ENCODE data around the gene CRABP1. TPM values are rescaled to one million over a fixed set of nuclear protein-coding genes. Genes with fewer than 3 reads are reported as not detected.

CRABP1 gene
- total RNA-seq, 6 experiments from 2014 or later: not detected

DNA sequence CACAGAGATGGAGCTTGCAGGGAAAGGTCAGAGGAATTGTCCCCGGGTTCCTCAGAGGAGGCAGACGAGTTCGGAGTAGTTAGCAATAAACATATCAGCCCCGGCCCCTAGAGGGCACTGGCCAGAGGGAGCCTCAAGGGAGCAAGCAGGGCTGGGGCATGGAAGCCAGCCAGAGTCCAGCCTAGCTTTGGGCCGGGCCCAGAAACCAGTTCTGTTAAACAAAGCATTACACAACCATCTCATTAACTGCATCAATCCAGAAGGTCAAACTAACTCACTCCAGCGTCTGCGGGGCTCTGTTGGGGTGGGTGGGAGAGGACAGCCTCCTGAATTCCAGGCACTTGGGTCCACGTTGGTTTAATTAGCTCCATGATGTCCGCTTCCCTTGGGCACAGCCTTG lies 56.8 kb downstream of the CRABP1 start:
- Histone ChIP-seq H3K4me1 (peaks cover 0 to 12% (median 2%) of the 10 kb centered on the region in 4 donors), H3K36me3 (no peaks in the 10 kb centered on the region), H3K27me3 (no peaks in the 10 kb centered on the region), H3K9me3 (no peaks in the 10 kb centered on the region), H3K27ac (peak overlapping the region in 2 of 3 donors; percentile 35 to 68), H3K4me3 (no peak overlapping the region)
- 33% methylated on average over 9 of the region's 9 CpGs for WGBS (ENCODE audit: insufficient coverage, low coverage, low lambda C conversion rate, missing lambda C conversion rate)
- ATAC-seq (peak; percentile 97 to 99 (median 98)), DNase-seq (peak; percentile 89 to 96 (median 96))
- intact Hi-C loops (cut with DNase I): no loop called here
- TF ChIP-seq POLR2A (IDR thresholded peaks at IDR 0.05): no peak
- peak; percentile 57 to 78 (median 69) for TF ChIP-seq CTCF (IDR thresholded peaks at IDR 0.05)

DNA sequence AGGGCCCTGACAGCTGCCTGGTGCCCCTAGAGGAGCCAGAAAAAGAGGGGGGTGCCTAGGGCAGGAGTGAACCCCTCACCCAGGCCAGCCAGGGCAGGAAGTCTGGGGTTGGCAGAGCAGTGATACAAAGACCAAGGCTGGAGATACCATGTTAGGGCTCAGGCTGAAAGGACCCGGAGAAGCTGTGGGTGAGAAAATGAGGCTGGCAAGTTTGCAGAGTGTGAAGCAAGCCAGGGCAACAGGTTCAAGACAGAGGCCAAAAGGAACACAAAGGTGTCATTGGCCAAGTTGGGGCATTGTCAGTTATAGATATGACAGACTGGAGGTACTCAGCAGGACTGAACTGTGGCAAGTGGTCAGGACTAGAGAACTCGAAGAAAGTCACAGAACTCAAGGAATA lies 57.2 kb downstream of the CRABP1 start:
- H3K4me1 ChIP-seq: peaks cover 0 to 12% (median 2%) of the 10 kb centered on the region in 4 donors
- no peaks in the 10 kb centered on the region for H3K36me3 ChIP-seq
- no peaks in the 10 kb centered on the region for H3K27me3 ChIP-seq
- WGBS (ENCODE audit: insufficient coverage, low coverage, low lambda C conversion rate, missing lambda C conversion rate): 52% methylated on average over 2 of the region's 2 CpGs
- H3K4me3 ChIP-seq: no peak overlapping the region
- H3K9me3 ChIP-seq: no peaks in the 10 kb centered on the region
- DNase-seq (no peak), ATAC-seq (peak; percentile 19 to 72 (median 29))
- H3K27ac ChIP-seq: peak overlapping the region in 2 of 3 donors; percentile 35 to 68
- intact Hi-C loops (cut with DNase I): no loop called here
- no peak for TF ChIP-seq CTCF (IDR thresholded peaks at IDR 0.05)
- TF ChIP-seq POLR2A (IDR thresholded peaks at IDR 0.05): no peak

Small RNA genes within 50 kb of the gene (small RNA-seq; reads per million reads assigned to genes)
- gene AC090607.5: 0 reads per million in 2 experiments

Other genes starting within 250 kb of the CRABP1 start
- not detected for gene SH2D7, start 247.8 kb upstream of the CRABP1 start, total RNA-seq
- 1 to 10 TPM in 2 of 6 experiments, under 1 TPM in 3, not detected in 1; 0.22 to 1.3 (median 0.74) TPM for gene CIB2, start 208.9 kb upstream of the CRABP1 start, total RNA-seq
- 10 to 100 TPM; 22.0 to 46.5 (median 34.6) TPM for gene IDH3A, start 191.0 kb upstream of the CRABP1 start, total RNA-seq
- not detected for gene ACSBG1, start 105.8 kb upstream of the CRABP1 start, total RNA-seq
- gene DNAJA4, start 75.8 kb upstream of the CRABP1 start, total RNA-seq: 1 to 10 TPM in 4 of 6 experiments, under 1 TPM in 2; 0.73 to 3.4 (median 1.9) TPM
- 10 to 100 TPM; 21.7 to 30.3 (median 23.0) TPM for gene SKIC8, start 40.7 kb upstream of the CRABP1 start, total RNA-seq
- 10 to 100 TPM; 17.1 to 36.2 (median 25.6) TPM for gene IREB2, start 97.9 kb downstream of the CRABP1 start, total RNA-seq
- 1 to 10 TPM; 3.7 to 8.9 (median 5.2) TPM for gene HYKK, start 167.2 kb downstream of the CRABP1 start, total RNA-seq
- 100 to 1,000 TPM in 3 of 6 experiments, 10 to 100 TPM in 3; 66.1 to 147 (median 92.3) TPM for gene PSMA4, start 200.1 kb downstream of the CRABP1 start, total RNA-seq
- under 1 TPM in 5 of 6 experiments, not detected in 1; 0.19 to 0.56 (median 0.38) TPM for gene CHRNA5, start 225.2 kb downstream of the CRABP1 start, total RNA-seq

Measured in right lobe of liver (tissue), 6 donors.